Smooth muscle cell (in vitro differentiated cells): ENCODE results near the gene BATF. TPM values are rescaled to one million over a fixed set of nuclear protein-coding genes. Genes with fewer than 3 reads are reported as not detected.

Source experiments
- DNase-seq: peaks from one replicate; lab custom pipeline; 2025; ENCODE audit not compliant: unreplicated experiment; lab: John Stamatoyannopoulos, UW
- H2AFZ ChIP-seq: fragments of 200-600 bp; sonication (generic); 2 replicates; pipeline ENCODE4 v1.6.0; 2016; ENCODE audit warnings: antibody characterized with exemption, low read depth, mild to moderate bottlenecking
- H3F3A ChIP-seq: fragments of 200-600 bp; sonication (generic); 2 replicates; pipeline ENCODE4 v1.6.0; 2017; ENCODE audit warnings: antibody characterized with exemption, low read depth
- H3K27ac ChIP-seq: fragments of 200-600 bp; sonication (generic); 2 replicates; pipeline ENCODE4 v1.5.1; 2016; ENCODE audit warnings: low read depth, mild to moderate bottlenecking
- H3K27me3 ChIP-seq: fragments of 200-600 bp; sonication (generic); 2 replicates; pipeline ENCODE4 v1.6.1; 2016; ENCODE audit warnings: low read depth, mild to moderate bottlenecking
- H3K36me3 ChIP-seq: fragments of 200-600 bp; sonication (generic); 2 replicates; pipeline ENCODE4 v1.5.1; 2016; ENCODE audit warnings: low read depth
- H3K4me1 ChIP-seq: fragments of 200-600 bp; sonication (generic); 2 replicates; pipeline ENCODE4 v1.5.1; 2016; ENCODE audit warnings: low read depth
- H3K4me2 ChIP-seq: fragments of 200-600 bp; sonication (generic); 2 replicates; pipeline ENCODE4 v1.6.0; 2016; ENCODE audit warnings: mild to moderate bottlenecking
- H3K4me3 ChIP-seq: fragments of 200-600 bp; sonication (generic); 2 replicates; pipeline ENCODE4 v1.5.1; 2016; ENCODE audit warnings: mild to moderate bottlenecking
- H3K79me2 ChIP-seq: fragments of 200-600 bp; sonication (generic); 2 replicates; pipeline ENCODE4 v1.6.0; 2016; ENCODE audit warnings: low read depth, mild to moderate bottlenecking
- H3K9ac ChIP-seq: fragments of 200-600 bp; sonication (generic); 2 replicates; pipeline ENCODE4 v1.6.0; 2016; ENCODE audit warnings: low read depth
- H3K9me3 ChIP-seq: fragments of 200-600 bp; sonication (generic); replicated peaks from 2 replicates; pipeline ENCODE4 v1.5.1; 2016; ENCODE audit warnings: low read depth
- H4K20me1 ChIP-seq: fragments of 200-600 bp; sonication (generic); 2 replicates; pipeline ENCODE4 v1.6.0; 2016; ENCODE audit warnings: low read depth
- WGBS: methylation state at CpG from one replicate; pipeline ENCODE4 v1.1.7; 2016; ENCODE audit warnings: low lambda C conversion rate; 5-methylcytosine and 5-hydroxymethylcytosine counted together
- polyA plus RNA-seq: library from polyadenylated mRNA; unstranded; fragments of >200 nt; fragmentation: Nextera tagmentation; extraction: Ambion mirVana; gene quantifications from 2 replicates; pipeline ENCODE4 v1.2.1, GENCODE V29; 2016
- total RNA-seq: library from RNA; depleted of rRNA; stranded (reverse); fragments of >200 nt; gene quantifications from 2 replicates; pipeline ENCODE4 v1.2.3, GENCODE V29; 2014
- TF ChIP-seq, protein P1 (sequence below): fragments of 200-600 bp; sonication (generic); IDR thresholded peaks from 2 replicates; pipeline ENCODE4 v1.5.1; 2017; ENCODE audit warnings: borderline replicate concordance, mild to moderate bottlenecking, antibody characterized with exemption; ENCODE audit not compliant: insufficient read depth, poor library complexity, severe bottlenecking

BATF gene
- total and polyA plus RNA-seq, 2 experiments from 2014 or later = not detected

DNA sequence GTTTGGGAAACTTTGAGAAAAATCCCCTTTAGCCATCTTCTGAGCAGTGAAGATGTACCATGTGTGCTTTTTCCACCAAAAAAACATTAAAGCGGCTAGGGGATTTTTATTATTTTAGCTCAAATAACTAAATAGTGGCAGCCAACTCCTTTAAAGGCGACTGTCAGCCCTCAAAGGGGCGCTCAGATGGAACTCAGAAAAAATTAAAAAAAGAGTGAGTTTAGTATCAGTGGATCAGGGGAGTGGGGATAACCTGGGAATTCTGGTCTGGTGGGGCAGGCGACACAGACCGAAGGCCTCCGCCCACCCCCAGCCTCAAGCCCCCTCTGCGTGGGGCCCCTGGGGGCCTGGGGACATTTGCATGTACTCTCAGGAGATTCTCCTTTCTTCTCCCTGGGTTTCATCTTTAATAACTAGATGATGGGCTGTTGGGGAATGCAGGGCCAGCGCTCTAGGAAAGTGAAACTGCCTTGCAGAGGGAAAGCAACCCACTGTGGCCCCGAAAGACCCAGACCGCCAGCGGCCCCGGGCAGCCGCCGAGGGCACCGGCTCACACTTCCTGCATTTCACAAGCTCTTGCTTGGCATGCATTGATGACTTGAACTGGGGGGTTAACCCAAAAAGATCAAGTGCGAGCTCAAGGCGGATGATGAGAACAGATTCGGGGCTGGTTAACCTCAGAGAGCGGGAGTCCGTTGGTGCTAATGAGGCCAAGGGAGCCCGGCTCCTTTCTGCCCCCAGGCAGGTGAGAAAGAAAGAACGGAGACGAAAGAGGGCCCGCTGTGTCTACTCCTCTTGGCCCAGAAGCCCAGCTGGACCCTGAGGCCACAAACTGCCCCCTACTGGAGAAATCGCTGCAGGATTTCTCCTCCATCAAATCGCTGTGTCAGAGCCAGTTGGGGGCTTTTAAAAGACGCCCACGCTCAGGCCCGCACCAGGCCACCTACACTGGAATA lies 7.3 kb upstream of the BATF start:
- Histone ChIP-seq H3K9me3 (peaks cover 9% of the 10 kb centered on the region), H4K20me1 (no peaks in the 10 kb centered on the region), H3K4me1 (no peaks in the 10 kb centered on the region), H2AFZ (no peak overlapping the region), H3F3A (no peaks in the 10 kb centered on the region), H3K27me3 (no peaks in the 10 kb centered on the region), H3K36me3 (no peaks in the 10 kb centered on the region), H3K4me3 (no peak overlapping the region), H3K9ac (no peak overlapping the region), H3K79me2 (no peaks in the 10 kb centered on the region), H3K4me2 (no peak overlapping the region), H3K27ac (no peak overlapping the region)
- TF ChIP-seq, protein P1, sequence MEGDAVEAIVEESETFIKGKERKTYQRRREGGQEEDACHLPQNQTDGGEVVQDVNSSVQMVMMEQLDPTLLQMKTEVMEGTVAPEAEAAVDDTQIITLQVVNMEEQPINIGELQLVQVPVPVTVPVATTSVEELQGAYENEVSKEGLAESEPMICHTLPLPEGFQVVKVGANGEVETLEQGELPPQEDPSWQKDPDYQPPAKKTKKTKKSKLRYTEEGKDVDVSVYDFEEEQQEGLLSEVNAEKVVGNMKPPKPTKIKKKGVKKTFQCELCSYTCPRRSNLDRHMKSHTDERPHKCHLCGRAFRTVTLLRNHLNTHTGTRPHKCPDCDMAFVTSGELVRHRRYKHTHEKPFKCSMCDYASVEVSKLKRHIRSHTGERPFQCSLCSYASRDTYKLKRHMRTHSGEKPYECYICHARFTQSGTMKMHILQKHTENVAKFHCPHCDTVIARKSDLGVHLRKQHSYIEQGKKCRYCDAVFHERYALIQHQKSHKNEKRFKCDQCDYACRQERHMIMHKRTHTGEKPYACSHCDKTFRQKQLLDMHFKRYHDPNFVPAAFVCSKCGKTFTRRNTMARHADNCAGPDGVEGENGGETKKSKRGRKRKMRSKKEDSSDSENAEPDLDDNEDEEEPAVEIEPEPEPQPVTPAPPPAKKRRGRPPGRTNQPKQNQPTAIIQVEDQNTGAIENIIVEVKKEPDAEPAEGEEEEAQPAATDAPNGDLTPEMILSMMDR = no peak
- WGBS = 77% methylated on average over 29 of the region's 29 CpGs
- DNase-seq = no peak

DNA sequence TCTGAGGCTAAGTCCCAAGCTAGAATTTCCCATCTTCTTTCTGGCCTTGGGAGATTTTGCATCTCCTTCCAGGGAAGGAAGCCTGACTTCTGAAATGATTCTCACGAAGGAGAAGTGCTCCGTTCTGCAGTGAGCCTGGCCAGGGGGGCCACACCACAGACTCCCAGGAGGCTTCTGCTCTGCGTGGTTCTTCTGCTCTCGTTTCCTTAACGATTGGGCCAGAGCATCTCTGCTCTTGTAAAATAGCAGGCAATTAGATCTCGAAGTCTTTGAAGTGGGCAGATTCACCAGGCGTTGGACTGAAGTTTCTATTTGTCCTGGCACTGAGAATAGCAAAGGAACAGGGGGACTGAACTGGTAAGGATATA lies 6.7 kb upstream of the BATF start:
- 38% methylated on average over 7 of the region's 7 CpGs for WGBS
- TF ChIP-seq, protein P1 = no peak
- no peak overlapping the region for H3K9ac ChIP-seq
- H3K27me3 ChIP-seq = no peaks in the 10 kb centered on the region
- H3K4me1 ChIP-seq = no peaks in the 10 kb centered on the region
- no peaks in the 10 kb centered on the region for H3K36me3 ChIP-seq
- no peak overlapping the region for H3K4me3 ChIP-seq
- peaks cover 8% of the 10 kb centered on the region for H3K9me3 ChIP-seq
- no peak for DNase-seq
- no peak overlapping the region for H3K27ac ChIP-seq
- H2AFZ ChIP-seq = no peak overlapping the region
- H3K79me2 ChIP-seq = no peaks in the 10 kb centered on the region
- H3K4me2 ChIP-seq = no peak overlapping the region
- no peaks in the 10 kb centered on the region for H3F3A ChIP-seq
- H4K20me1 ChIP-seq = no peaks in the 10 kb centered on the region

DNA sequence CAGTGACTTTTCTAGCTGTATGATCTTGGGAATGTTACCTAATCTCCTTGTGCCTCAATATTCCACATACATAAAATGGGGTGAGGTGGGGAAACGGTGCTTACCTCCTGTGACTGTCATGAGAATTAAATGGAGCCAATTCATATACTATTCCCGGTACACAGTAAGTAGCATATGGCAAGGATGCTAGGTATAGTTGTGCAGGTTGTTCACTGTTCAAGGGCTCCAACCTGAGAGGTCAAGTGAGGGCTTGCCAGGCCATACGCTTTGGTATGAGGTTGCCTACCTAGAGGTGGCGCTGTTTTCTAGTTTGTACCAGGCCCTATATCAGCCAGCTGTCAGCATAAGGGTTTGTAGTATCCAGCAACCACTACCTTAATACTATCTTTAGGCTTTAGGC lies 3.6 kb upstream of the BATF start:
- Histone ChIP-seq H3K27ac (no peak overlapping the region), H3K79me2 (no peaks in the 10 kb centered on the region), H3K4me2 (no peak overlapping the region), H3K9me3 (no peaks in the 10 kb centered on the region), H3K4me1 (no peaks in the 10 kb centered on the region), H3K9ac (no peak overlapping the region), H3K36me3 (no peaks in the 10 kb centered on the region), H3K4me3 (no peak overlapping the region), H2AFZ (no peak overlapping the region), H3F3A (no peaks in the 10 kb centered on the region), H3K27me3 (no peaks in the 10 kb centered on the region), H4K20me1 (no peaks in the 10 kb centered on the region)
- TF ChIP-seq, protein P1 = peak; percentile 26
- 58% methylated on average over 4 of the region's 4 CpGs for WGBS
- no peak for DNase-seq
